ENCODE measurements around the gene ANK3. TPM values are rescaled to one million over a fixed set of nuclear protein-coding genes. Genes with fewer than 3 reads are reported as not detected.
A peak's percentile ranks its signal among the peaks of the same experiment; 100 is the strongest.

ANK3 gene
- total RNA-seq, 4 donors from 2014 or later: 86.3 to 224 (median 139) TPM

DNA sequence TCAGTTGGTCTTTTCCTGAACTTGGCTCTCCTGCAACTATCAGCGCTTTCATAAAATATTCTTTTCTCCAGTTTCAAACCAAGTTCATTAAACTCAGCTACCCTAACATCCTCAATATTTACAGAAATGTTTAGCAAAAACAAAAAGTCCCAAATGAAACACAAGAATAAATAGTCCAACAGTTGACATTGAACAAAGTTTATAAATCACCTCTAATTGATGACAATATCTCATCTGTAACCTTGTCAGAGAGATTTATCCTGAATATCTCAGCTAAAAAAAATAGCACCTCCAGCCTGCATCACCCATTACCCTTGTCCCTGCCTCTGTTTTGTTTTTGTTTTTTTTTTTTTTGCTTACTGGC, 76.1 kb downstream of the ANK3 start:
- TF ChIP-seq, protein P1, sequence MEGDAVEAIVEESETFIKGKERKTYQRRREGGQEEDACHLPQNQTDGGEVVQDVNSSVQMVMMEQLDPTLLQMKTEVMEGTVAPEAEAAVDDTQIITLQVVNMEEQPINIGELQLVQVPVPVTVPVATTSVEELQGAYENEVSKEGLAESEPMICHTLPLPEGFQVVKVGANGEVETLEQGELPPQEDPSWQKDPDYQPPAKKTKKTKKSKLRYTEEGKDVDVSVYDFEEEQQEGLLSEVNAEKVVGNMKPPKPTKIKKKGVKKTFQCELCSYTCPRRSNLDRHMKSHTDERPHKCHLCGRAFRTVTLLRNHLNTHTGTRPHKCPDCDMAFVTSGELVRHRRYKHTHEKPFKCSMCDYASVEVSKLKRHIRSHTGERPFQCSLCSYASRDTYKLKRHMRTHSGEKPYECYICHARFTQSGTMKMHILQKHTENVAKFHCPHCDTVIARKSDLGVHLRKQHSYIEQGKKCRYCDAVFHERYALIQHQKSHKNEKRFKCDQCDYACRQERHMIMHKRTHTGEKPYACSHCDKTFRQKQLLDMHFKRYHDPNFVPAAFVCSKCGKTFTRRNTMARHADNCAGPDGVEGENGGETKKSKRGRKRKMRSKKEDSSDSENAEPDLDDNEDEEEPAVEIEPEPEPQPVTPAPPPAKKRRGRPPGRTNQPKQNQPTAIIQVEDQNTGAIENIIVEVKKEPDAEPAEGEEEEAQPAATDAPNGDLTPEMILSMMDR (IDR thresholded peaks at IDR 0.05): no peak
- no peak for TF ChIP-seq POLR2A (IDR thresholded peaks at IDR 0.05)
- Histone ChIP-seq H3K4me1 (peaks cover 0 to 13% (median 4%) of the 10 kb centered on the region in 4 donors), H3K36me3 (no peaks in the 10 kb centered on the region), H3K4me3 (no peak overlapping the region), H3K27ac (peak overlapping the region in 1 of 4 donors; percentile 6), H3K27me3 (no peaks in the 10 kb centered on the region), H3K9me3 (no peaks in the 10 kb centered on the region)
- WGBS, 2 donors: 83 to 86% methylated on average over 1 of the region's 1 CpG
- DNase-seq (ENCODE audit: low spot score in 2 of 2): no peak

- H3K27ac ChIP-seq: peak overlapping the region in 1 of 4 donors; percentile 62
- H3K36me3 ChIP-seq: no peaks in the 10 kb centered on the region
- TF ChIP-seq, protein P1 (IDR thresholded peaks at IDR 0.05): no peak
- TF ChIP-seq POLR2A (IDR thresholded peaks at IDR 0.05): no peak
- no peak for TF ChIP-seq EP300 (IDR thresholded peaks at IDR 0.05)
- H3K9me3 ChIP-seq: no peaks in the 10 kb centered on the region
- peaks cover 0 to 13% (median 5%) of the 10 kb centered on the region in 4 donors for H3K4me1 ChIP-seq
- no peak for DNase-seq (ENCODE audit: low spot score in 2 of 2)
- no peaks in the 10 kb centered on the region for H3K27me3 ChIP-seq
- H3K4me3 ChIP-seq: no peak overlapping the region
- WGBS, 2 donors: 76 to 82% methylated on average over 6 of the region's 6 CpGs
These were observed 76.7 kb downstream of the ANK3 start for GRCh38 chr10:60312818-60313588.

DNA sequence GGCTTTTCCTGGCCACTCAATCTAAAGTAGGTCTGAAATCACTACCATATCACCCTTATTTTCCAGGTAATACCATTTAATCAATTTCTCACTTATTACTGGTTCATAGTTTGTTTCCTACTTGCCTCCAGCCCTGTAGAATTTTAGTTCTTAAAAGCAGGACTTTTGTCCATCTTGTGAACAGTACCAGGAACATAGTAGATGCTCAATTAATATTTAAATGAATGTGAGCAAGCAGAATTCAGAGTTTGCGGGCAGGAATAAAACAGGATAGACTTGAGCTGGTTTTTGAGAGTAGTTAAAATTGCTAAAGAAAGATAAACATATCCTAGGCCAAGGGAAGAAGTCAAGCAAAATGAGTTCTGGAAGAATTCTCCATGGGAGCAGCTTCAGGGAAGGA, 77.9 kb downstream of the ANK3 start:
- 95 to 98% methylated on average over 1 of the region's 1 CpG for WGBS, 2 donors
- Histone ChIP-seq H3K4me1 (peaks cover 0 to 13% (median 5%) of the 10 kb centered on the region in 4 donors), H3K27ac (peak overlapping the region in 2 of 4 donors; percentile 68 to 86), H3K9me3 (no peaks in the 10 kb centered on the region), H3K27me3 (no peaks in the 10 kb centered on the region), H3K36me3 (no peaks in the 10 kb centered on the region), H3K4me3 (no peak overlapping the region)
- DNase-seq (ENCODE audit: low spot score in 2 of 2): no peak
- TF ChIP-seq POLR2A (IDR thresholded peaks at IDR 0.05) (no peak), EP300 (IDR thresholded peaks at IDR 0.05) (no peak)
- TF ChIP-seq, protein P1 (IDR thresholded peaks at IDR 0.05): no peak

GRCh38 chr10:60310740-60311139, 78.9 kb downstream of the ANK3 start:
- Histone ChIP-seq H3K27ac (peak overlapping the region in 2 of 4 donors; percentile 68 to 86), H3K4me3 (no peak overlapping the region), H3K27me3 (no peaks in the 10 kb centered on the region), H3K4me1 (peaks cover 0 to 13% (median 5%) of the 10 kb centered on the region in 4 donors), H3K9me3 (no peaks in the 10 kb centered on the region), H3K36me3 (no peaks in the 10 kb centered on the region)
- TF ChIP-seq, protein P1 (IDR thresholded peaks at IDR 0.05): no peak
- TF ChIP-seq EP300 (IDR thresholded peaks at IDR 0.05) (no peak), POLR2A (IDR thresholded peaks at IDR 0.05) (no peak)
- 0 to 18% methylated on average over 2 of the region's 2 CpGs for WGBS, 2 donors
- DNase-seq (ENCODE audit: low spot score in 2 of 2): no peak

DNA sequence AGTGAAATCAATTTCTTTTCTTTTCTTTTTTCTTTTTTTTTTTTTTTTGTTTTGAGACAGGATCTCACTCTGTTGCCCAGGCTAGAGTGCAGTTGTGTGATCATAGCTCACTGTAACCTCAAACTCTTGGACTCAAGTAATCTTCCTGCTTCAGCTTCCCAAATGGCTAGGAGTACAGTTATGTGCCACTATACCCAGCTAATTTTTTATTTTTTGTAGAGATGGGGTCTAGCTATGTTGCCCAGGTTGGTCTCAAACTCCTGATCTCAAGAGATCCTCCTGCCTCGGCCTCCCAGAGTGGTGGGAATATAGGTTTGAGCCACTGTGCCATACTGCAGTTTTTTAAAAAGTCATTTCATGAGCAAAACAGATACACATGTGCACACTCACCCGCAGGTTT, 79.8 kb downstream of the ANK3 start:
- H3K9me3 ChIP-seq: no peaks in the 10 kb centered on the region
- H3K27ac ChIP-seq: peak overlapping the region in 2 of 4 donors; percentile 68 to 86
- no peak for DNase-seq (ENCODE audit: low spot score in 2 of 2)
- 81 to 88% methylated on average over 2 of the region's 2 CpGs for WGBS, 2 donors
- no peaks in the 10 kb centered on the region for H3K36me3 ChIP-seq
- H3K27me3 ChIP-seq: no peaks in the 10 kb centered on the region
- H3K4me3 ChIP-seq: no peak overlapping the region
- peaks cover 0 to 13% (median 5%) of the 10 kb centered on the region in 4 donors for H3K4me1 ChIP-seq
- no peak for TF ChIP-seq EP300 (IDR thresholded peaks at IDR 0.05)
- TF ChIP-seq, protein P1 (IDR thresholded peaks at IDR 0.05): no peak
- TF ChIP-seq POLR2A (IDR thresholded peaks at IDR 0.05): no peak

Measured in tibial nerve (tissue), 4 donors.